GM23338 (cell line): Measurements from ENCODE around the gene MIAT. TPM values are rescaled to one million over a fixed set of nuclear protein-coding genes. Genes with fewer than 3 reads are reported as not detected.

ENCODE experiments used
- ATAC-seq: fragments of 200-7000 bp; cut with Tn5 transposase; 3 replicates; pipeline ENCODE4 v1.9.1; 2020
- DNase-seq: peaks from one replicate; pipeline ENCODE4 v3.0.0-alpha.2; 2015; ENCODE audit warnings: low spot score
- H2AFZ ChIP-seq: fragments of 200-600 bp; sonication (generic); 2 replicates; pipeline ENCODE4 v1.8.0; 2016; ENCODE audit warnings: antibody characterized with exemption, mild to moderate bottlenecking, moderate library complexity
- H3F3A ChIP-seq: fragments of 200-600 bp; sonication (generic); replicated peaks from 2 replicates; pipeline ENCODE4 v1.8.0; 2017; ENCODE audit warnings: antibody characterized with exemption, mixed run types, low read depth
- H3K27ac ChIP-seq: fragments of 200-600 bp; sonication (generic); 2 replicates; pipeline ENCODE4 v1.6.1; 2016; ENCODE audit warnings: low read depth
- H3K27me3 ChIP-seq: fragments of 200-600 bp; sonication (generic); 2 replicates; pipeline ENCODE4 v1.8.0; 2016; ENCODE audit warnings: mild to moderate bottlenecking, mixed run types, moderate library complexity; ENCODE audit not compliant: insufficient read depth
- H3K36me3 ChIP-seq: fragments of 200-600 bp; sonication (generic); 2 replicates; pipeline ENCODE4 v1.8.0; 2016; ENCODE audit warnings: mild to moderate bottlenecking; ENCODE audit not compliant: insufficient read depth
- H3K4me1 ChIP-seq: fragments of 200-600 bp; sonication (generic); 2 replicates; pipeline ENCODE4 v1.8.0; 2016; ENCODE audit warnings: mild to moderate bottlenecking, moderate library complexity; ENCODE audit not compliant: insufficient read depth
- H3K4me2 ChIP-seq: fragments of 200-600 bp; sonication (generic); 2 replicates; pipeline ENCODE4 v1.7.1; 2017; ENCODE audit warnings: mixed run types
- H3K4me3 ChIP-seq: fragments of 200-600 bp; sonication (generic); 2 replicates; pipeline ENCODE4 v1.6.1; 2016; ENCODE audit warnings: mixed run types
- H3K79me2 ChIP-seq: fragments of 200-600 bp; sonication (generic); replicated peaks from 2 replicates; pipeline ENCODE4 v1.8.0; 2017; ENCODE audit warnings: mild to moderate bottlenecking; ENCODE audit not compliant: insufficient read depth
- H3K9me2 ChIP-seq: fragments of 200-600 bp; sonication (generic); 2 replicates; pipeline ENCODE4 v1.8.0; 2017; ENCODE audit not compliant: insufficient read depth
- H4K20me1 ChIP-seq: fragments of 200-600 bp; sonication (generic); replicated peaks from 2 replicates; pipeline ENCODE4 v1.8.0; 2017; ENCODE audit warnings: mild to moderate bottlenecking; ENCODE audit not compliant: insufficient read depth
- H3K27ac Mint-ChIP-seq: 2 replicates; pipeline ENCODE4 v1.8.0; 2020; ENCODE audit warnings: inconsistent platforms, mild to moderate bottlenecking, moderate library complexity, mixed read lengths
- H3K27me3 Mint-ChIP-seq: 3 replicates; pipeline ENCODE4 v1.8.0; 2022; ENCODE audit warnings: low read depth, mild to moderate bottlenecking, moderate library complexity, mixed read lengths, inconsistent platforms; ENCODE audit not compliant: insufficient read depth, poor library complexity
- H3K36me3 Mint-ChIP-seq: 3 replicates; pipeline ENCODE4 v1.8.0; 2021; ENCODE audit warnings: low read depth, mild to moderate bottlenecking, inconsistent platforms, moderate library complexity, mixed read lengths
- H3K4me1 Mint-ChIP-seq: 3 replicates; pipeline ENCODE4 v1.8.0; 2020; ENCODE audit warnings: mild to moderate bottlenecking, inconsistent platforms, mixed read lengths
- H3K4me3 Mint-ChIP-seq: 3 replicates; pipeline ENCODE4 v1.8.0; 2021; ENCODE audit warnings: moderate library complexity, mild to moderate bottlenecking, inconsistent platforms, mixed read lengths
- H3K9me3 Mint-ChIP-seq: 3 replicates; pipeline ENCODE4 v1.8.0; 2020; ENCODE audit warnings: moderate library complexity, mild to moderate bottlenecking, inconsistent platforms, mixed read lengths
- JUNB ChIP-seq: IDR thresholded peaks from one replicate; pipeline ENCODE4 v1.6.1; 2016; ENCODE audit warnings: antibody characterized with exemption; ENCODE audit not compliant: unreplicated experiment
- NANOG ChIP-seq: IDR thresholded peaks from 2 replicates; pipeline ENCODE4 v1.6.1; 2016; ENCODE audit warnings: antibody characterized with exemption, borderline replicate concordance
- REST ChIP-seq: IDR thresholded peaks from one replicate; pipeline ENCODE4 v1.6.1; 2018; ENCODE audit warnings: antibody characterized with exemption; ENCODE audit not compliant: unreplicated experiment
- STAT1 ChIP-seq: IDR thresholded peaks from one replicate; pipeline ENCODE4 v1.6.1; 2016; ENCODE audit warnings: antibody characterized with exemption; ENCODE audit not compliant: unreplicated experiment
- ZNF331 ChIP-seq: fragments of 250-450 bp; sonication (Bioruptor Pico); IDR thresholded peaks from 2 replicates; pipeline ENCODE4 v1.5.0; 2020; ENCODE audit warnings: low read depth, mild to moderate bottlenecking, moderate library complexity
- polyA plus RNA-seq: library from polyadenylated mRNA; unstranded; fragments of >200 nt; fragmentation: Nextera tagmentation; extraction: Ambion mirVana; gene quantifications from 2 replicates; pipeline ENCODE4 v1.2.1, GENCODE V29; 2016
- total RNA-seq: library from RNA; depleted of rRNA; stranded (reverse); fragments of >200 nt; shearing (Covaris generic); gene quantifications from 2 replicates; pipeline ENCODE4 v1.2.3, GENCODE V29; 2014

Gene MIAT
- total and polyA plus RNA-seq, 2 experiments from 2014 or later = 10.0 to 63.6 TPM

GRCh38 chr22:26673486-26673885 is 16.1 kb downstream of the MIAT start:
- TF ChIP-seq STAT1 (no peak), JUNB (no peak)
- H3K36me3 ChIP-seq = 0 out of 2 replicates have a peak, but pooled peaks cover 4% of the 10 kb centered on the region
- peak overlapping the region; percentile 100 for H3K4me2 ChIP-seq
- peaks cover 13% of the 10 kb centered on the region; the same call in 1 of the 2 replicates for H3K79me2 ChIP-seq
- no peaks in the 10 kb centered on the region for H3K27me3 ChIP-seq
- Mint-ChIP-seq H3K27ac (peak overlapping the region; percentile 91), H3K9me3 (no peaks in the 10 kb centered on the region; the same call in 2 of the 3 replicates), H3K4me3 (peak overlapping the region; percentile 89), H3K4me1 (peaks cover 65% of the 10 kb centered on the region), H3K36me3 (peaks cover 31% of the 10 kb centered on the region), H3K27me3 (peaks cover 25% of the 10 kb centered on the region)
- DNase-seq (no peak), ATAC-seq (no peak)
- H2AFZ ChIP-seq = no peak overlapping the region; the same call in 1 of the 2 replicates
- H3K27ac ChIP-seq = peak overlapping the region; percentile 100
- H3K9me2 ChIP-seq = no peaks in the 10 kb centered on the region
- H3F3A ChIP-seq = peaks cover 66% of the 10 kb centered on the region
- peak overlapping the region; percentile 96 for H3K4me3 ChIP-seq
- H4K20me1 ChIP-seq = 0 out of 2 replicates have a peak, but pooled peaks cover 2% of the 10 kb centered on the region
- H3K4me1 ChIP-seq = peaks cover 31% of the 10 kb centered on the region

GRCh38 chr22:26674211-26675190 is 17.1 kb downstream of the MIAT start:
- no peaks in the 10 kb centered on the region for H3K9me2 ChIP-seq
- TF ChIP-seq ZNF331 (CRISPR knock-in tag) (no peak), NANOG (no peak), REST (no peak)
- no peak for DNase-seq
- Mint-ChIP-seq H3K9me3 (no peaks in the 10 kb centered on the region; the same call in 2 of the 3 replicates), H3K4me1 (peaks cover 63% of the 10 kb centered on the region), H3K27me3 (peaks cover 19% of the 10 kb centered on the region), H3K27ac (peak overlapping the region; percentile 91; the same call in 1 of the 2 replicates), H3K36me3 (peaks cover 21% of the 10 kb centered on the region), H3K4me3 (peak overlapping the region; percentile 89)
- no peak overlapping the region for H2AFZ ChIP-seq
- no peak for ATAC-seq
- 0 out of 2 replicates have a peak overlapping the region, but pooled peaks have one; percentile 100 for H3K27ac ChIP-seq
- 0 out of 2 replicates have a peak, but pooled peaks cover 2% of the 10 kb centered on the region for H4K20me1 ChIP-seq
- 0 out of 2 replicates have a peak, but pooled peaks cover under 1% of the 10 kb centered on the region for H3K36me3 ChIP-seq
- peak overlapping the region; percentile 96; the same call in 1 of the 2 replicates for H3K4me3 ChIP-seq
- H3K4me1 ChIP-seq = peaks cover 34% of the 10 kb centered on the region
- no peaks in the 10 kb centered on the region for H3K27me3 ChIP-seq
- peaks cover 60% of the 10 kb centered on the region for H3F3A ChIP-seq
- peak overlapping the region; percentile 100 for H3K4me2 ChIP-seq
- peaks cover 13% of the 10 kb centered on the region; the same call in 1 of the 2 replicates for H3K79me2 ChIP-seq
